GM18499 (cell line): Measurements from ENCODE around the gene PRODH2.

ENCODE experiments used
- ATAC-seq: cut with Tn5 transposase; IDR thresholded peaks from one replicate; pipeline ENCODE4 v1.9.1; 2021; ENCODE audit warnings: moderate number of reproducible peaks; ENCODE audit not compliant: insufficient read depth, unreplicated experiment

PRODH2 gene, protein sequence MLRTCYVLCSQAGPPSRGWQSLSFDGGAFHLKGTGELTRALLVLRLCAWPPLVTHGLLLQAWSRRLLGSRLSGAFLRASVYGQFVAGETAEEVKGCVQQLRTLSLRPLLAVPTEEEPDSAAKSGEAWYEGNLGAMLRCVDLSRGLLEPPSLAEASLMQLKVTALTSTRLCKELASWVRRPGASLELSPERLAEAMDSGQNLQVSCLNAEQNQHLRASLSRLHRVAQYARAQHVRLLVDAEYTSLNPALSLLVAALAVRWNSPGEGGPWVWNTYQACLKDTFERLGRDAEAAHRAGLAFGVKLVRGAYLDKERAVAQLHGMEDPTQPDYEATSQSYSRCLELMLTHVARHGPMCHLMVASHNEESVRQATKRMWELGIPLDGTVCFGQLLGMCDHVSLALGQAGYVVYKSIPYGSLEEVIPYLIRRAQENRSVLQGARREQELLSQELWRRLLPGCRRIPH

DNA sequence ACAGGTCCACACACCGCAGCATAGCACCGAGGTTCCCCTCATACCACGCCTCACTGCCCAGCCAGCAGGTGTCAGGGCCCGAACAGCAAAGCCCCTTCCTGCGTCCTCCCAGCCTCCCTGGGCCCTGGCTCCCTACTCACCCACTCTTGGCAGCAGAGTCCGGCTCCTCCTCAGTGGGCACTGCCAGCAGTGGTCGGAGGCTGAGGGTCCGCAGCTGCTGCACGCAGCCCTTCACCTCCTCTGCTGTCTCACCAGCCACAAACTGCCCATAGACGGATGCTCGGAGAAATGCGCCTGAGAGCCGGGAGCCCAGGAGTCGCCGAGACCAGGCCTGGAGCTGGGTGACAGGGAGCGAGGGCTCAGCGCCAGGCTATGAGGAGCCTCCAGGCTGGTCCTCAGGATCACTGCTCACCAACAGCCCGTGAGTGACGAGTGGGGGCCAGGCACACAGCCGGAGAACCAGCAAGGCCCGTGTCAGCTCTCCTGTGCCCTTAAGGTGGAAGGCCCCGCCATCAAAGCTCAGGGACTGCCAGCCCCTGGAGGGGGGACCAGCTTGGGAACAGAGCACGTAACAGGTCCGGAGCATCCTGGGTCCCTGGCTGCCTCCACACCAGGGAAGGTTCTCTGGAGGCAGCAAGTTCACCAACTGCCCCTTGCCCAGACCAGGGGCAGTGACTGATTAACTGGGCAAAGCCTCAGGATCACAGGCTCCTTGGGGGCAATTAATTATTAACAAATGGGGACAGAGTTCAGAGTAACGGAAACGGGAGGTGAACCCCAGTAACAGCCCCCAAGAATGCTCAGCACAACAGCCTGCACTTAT lies at the start of gene PRODH2:
PRODH2 (minus strand) TSS at position 626 of the 823 bp plus-strand sequence; CDS start at position 586, 40 bp downstream.
- no peak for ATAC-seq

DNA sequence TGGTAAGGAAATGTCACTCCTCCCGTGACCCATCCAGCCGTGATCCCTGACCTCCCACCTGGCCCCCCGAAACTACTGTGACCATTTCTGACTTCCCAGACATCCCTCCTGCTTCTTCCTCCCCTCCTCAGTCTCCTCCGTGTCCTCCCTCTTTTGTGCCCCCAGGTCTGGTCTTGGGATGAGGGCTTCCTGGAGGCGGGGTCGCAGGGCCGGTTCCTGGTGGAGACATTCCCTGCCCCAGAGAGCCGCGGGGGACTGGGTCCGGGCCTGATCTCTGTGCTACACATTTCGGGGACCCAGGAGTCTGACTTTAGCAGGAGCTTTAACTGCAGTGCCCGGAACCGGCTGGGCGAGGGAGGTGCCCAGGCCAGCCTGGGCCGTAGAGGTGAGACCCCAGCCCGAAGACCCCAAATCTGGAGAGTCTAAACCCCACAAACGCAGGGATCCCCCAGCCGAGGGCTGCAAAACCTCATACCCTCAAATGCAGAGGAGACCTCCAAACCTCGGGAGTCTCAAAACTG lies 49.1 kb upstream of the PRODH2 start:
- no peak for ATAC-seq

DNA sequence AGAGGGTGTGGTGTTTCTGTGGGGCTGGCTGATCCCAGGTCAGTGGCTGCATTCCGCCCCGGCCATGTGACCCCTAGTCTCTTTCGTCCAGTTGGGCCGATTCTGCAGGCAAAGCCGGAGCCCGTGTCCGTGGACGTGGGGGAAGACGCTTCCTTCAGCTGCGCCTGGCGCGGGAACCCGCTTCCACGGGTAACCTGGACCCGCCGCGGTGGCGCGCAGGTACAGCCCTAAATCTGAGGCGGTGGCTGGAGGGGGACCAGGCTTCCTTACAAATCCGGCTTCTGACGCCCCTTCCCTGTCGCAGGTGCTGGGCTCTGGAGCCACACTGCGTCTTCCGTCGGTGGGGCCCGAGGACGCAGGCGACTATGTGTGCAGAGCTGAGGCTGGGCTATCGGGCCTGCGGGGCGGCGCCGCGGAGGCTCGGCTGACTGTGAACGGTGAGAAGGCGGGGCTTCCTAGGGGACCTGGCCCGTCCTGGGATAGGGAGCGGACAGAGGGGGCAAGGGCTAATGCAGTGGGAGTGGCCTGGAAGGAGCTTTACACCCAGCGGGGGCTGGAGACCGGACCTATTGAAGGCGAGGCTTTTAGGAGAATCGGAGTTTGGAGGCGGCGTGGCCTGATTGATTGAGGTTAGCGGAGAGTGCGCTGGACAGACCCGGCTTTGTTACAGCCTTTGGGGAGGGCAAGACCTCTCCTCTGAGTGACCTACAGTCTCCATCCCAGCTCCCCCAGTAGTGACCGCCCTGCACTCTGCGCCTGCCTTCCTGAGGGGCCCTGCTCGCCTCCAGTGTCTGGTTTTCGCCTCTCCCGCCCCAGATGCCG lies 48.4 kb upstream of the PRODH2 start:
- no peak for ATAC-seq

DNA sequence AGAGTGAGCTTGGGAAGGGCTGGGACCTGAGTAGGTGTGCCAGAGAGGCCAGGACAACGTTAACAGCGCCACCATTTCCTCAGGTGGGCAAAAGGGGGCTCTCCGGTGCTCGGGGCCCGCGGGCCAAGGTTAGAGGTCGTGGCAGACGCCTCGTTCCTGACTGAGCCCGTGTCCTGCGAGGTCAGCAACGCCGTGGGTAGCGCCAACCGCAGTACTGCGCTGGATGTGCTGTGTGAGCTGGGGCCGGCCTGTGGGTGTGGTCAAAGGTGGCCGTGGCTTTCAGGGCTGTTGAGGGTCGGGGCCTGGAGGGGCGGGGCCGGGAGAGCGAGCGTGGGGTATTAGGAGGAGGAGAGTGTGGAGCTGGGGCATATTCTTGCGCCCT lies 47.8 kb upstream of the PRODH2 start:
- ATAC-seq = no peak

DNA sequence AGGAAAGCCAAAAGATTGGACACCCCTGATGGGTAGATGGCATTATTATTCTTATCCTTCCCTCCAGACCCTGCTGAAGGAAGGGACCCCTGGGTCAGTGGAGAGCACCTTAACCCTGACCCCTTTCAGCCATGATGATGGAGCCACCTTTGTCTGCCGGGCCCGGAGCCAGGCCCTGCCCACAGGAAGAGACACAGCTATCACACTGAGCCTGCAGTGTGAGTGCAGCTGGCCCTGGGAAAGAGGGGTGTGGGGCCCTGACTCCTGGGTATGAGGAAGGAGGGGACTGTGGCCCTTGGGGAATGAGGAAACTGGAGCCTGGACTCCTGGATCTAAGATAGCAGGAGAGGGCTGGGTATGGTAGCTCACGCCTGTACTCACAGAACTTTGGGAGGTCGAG lies 46.8 kb upstream of the PRODH2 start:
- ATAC-seq = no peak

DNA sequence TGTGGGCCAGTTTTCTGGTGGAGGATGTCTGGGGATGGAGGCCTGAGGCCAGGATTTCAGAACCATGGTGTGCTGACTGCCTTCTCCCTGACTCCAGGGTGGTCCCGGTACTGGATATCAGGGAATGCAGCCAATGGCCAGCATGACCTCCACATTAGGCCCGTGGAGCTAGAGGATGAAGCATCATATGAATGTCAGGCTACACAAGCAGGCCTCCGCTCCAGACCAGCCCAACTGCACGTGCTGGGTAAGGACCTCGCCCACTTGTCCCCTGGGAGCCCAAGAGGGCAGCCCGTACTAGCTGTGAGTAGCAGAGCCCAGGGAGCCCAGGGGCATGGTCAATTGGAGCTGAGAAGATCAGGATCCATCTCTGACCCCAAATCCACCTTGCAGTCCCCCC lies 45.7 kb upstream of the PRODH2 start:
- no peak for ATAC-seq

DNA sequence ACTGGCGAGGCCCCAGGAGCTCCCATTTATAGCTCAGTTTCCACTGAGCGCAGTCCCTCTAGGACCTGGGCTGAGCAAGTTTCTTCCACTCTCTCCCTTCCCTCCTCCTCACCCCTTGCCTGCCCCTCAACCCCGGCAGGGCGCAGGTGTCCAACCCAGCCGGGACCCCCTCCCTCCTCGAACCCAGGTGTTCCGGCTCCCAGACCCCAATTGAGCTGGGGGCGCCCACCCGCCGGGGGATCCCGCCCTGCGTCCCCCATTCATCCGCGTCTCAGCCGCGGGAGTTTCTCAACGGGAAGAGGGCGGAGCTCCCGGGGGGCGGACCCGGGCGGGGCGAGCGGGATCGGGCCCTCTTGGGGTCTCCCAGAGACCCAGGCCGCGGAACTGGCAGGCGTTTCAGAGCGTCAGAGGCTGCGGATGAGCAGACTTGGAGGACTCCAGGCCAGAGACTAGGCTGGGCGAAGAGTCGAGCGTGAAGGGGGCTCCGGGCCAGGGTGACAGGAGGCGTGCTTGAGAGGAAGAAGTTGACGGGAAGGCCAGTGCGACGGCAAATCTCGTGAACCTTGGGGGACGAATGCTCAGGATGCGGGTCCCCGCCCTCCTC lies 44.0 kb upstream of the PRODH2 start, which contains the start of gene KIRREL2:
KIRREL2 (plus strand) TSS at position 366 of the 604 bp plus-strand sequence; CDS start at position 575, 209 bp downstream.
- no peak for ATAC-seq

DNA sequence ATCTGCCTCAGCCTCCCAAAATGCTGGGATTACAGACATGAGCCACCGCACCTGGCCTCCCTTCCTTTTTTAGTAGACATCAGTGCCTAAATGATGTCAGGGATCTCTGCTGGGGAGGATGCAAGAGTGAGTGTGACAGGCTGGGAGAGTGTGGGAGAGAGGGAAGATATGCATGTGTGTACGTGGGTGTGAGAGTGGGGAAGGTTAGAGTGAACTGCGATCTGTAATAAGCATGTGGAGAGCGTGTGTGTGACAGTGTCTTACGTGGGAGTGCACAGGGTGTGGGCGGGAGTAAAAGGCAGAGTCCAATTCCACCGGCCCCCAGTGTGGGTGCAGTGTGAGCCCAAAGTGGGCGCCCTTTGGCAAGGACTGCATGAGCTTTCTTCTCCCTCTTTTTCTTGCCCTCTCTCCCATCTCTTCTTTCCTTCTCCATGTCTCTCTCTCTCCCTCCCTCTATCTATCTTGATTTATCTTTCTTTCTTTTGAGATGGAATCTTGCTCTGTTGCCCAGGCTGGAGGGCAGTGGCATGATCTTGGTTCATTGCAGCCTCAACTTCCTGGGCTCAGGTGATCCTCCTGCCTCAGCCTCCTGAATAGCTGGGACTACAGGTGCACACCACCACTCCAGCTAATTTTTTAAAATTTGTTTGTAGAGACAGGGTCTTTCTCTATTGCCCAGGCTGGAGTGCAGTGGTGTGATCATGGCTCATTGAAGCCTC lies 40.6 kb upstream of the PRODH2 start:
- ATAC-seq = no peak

DNA sequence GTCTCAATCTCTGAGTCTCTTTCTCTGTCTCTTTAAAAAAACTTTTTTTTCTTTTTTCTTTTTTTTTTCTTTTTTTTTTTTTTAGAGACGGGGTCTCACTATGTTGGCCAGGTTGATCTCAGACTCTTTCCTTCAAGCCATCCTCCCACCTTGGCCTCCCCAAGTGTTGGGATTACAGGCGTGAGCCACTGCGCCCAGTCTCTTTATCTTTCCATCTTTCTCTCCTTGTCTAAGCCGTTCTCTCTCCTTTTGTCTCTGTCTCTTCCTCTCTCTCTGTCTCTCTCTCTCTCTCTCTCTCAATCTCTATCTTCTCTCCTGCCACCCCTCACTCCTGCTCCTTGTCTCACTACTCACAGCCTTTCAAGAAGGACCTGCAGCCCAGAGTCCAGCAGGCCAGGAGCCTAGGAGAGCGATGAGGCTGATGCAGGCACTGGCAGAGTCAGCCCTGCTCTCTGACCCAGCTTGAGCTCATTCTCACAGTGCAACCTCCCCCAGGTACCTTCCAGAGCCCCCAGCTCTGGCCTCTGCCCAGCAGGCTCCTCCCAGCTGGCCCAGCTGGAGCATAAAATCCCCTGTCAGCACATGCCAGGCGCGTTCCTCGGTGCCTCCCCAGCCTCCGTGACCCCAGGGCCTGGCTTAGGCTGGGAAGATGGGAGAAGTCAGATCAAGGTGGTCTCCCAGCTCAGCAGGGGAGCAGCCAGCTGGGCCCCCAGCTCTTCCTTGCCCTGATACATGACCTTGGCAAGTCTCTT lies 39.6 kb upstream of the PRODH2 start, which contains the start of gene NPHS1:
NPHS1 (minus strand) TSS at position 476 of the 752 bp plus-strand sequence. CDS start 667 bp downstream, outside the sequence.
- no peak for ATAC-seq

DNA sequence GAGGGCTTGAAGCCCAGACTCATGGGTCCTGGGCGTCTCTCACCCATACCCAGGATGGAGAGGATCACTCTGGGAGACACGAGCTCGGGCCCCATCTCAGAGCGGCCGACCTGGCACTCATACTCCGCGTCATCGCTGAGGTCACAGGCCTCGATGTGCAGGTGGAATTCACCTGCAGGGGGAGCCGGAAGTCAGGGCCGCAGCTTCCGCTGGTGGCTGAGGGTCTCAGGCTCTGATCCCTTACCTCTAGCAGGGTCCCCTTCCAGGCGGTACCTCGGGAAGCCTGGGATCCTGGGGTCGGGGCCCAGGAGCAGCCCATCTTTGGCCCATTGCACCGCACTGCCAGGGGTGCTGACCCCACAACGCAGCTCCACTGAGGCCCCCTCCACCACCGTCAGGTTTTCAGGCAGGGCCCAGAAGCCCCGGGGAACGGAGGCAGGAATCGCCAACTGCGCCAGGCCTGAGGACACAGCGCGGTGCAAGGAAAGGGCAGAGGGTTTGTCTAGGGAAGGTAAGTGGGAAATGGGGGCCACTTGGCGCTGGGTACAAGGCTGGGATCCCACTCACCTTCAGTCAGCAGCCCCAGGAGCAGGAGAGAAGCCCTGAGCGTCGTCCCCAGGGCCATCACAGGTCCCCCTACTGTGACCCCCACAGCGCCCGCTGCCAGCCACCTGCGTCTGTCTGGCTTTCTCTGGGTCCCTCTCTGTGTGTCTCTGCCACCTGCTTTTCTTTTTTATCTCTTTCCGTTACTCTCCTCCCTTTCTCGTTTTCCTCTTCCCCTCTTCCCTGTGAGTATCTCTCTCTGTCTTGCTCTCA lies 38.8 kb upstream of the PRODH2 start:
- ATAC-seq = no peak

DNA sequence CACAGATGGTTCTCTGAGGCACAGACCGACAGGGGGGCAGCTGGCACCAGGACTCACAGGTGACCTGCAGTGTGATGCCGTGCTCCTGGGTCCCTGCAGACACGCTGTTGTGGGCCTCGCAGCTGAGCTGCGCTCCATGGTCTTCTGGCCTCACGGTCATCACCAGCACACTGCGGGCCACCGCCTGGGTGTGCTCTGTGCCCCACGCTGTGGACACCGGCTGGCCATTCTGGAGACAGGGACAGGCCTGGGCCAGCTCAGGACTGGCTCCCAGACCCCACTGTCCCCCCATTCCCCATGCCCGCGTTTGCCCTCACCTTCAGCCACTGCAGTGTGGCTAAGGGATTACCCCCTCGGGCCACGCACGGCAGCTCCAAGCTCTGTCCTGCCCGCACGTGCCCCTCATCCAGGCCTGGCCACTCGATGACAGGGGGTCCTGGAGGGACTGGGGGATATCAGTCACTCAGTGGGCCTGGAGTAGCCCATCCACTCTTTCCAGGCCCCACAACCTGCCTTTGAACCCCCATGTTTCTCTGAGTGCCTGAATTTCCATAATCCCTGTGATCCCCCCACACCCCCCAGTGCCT lies 36.4 kb upstream of the PRODH2 start:
- ATAC-seq = no peak

DNA sequence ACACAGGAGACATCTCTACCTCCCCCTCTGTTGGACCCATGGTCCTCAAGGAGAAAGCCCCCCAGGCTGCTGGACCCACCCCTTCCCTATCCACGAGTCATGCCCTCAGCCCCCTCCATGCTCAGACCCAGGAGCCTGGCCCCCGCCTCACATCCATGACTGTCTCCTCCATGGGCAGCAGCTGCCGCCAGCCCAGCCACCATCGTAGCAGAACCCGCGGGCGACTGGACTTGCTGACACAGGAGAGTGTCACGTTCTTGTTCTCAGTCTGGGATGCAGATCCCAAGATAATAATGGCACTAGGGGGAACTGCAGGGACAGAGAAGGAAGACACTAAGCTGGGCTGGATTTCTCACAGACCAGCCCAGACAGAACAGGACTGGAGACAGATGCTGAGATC lies 35.8 kb upstream of the PRODH2 start:
- no peak for ATAC-seq

DNA sequence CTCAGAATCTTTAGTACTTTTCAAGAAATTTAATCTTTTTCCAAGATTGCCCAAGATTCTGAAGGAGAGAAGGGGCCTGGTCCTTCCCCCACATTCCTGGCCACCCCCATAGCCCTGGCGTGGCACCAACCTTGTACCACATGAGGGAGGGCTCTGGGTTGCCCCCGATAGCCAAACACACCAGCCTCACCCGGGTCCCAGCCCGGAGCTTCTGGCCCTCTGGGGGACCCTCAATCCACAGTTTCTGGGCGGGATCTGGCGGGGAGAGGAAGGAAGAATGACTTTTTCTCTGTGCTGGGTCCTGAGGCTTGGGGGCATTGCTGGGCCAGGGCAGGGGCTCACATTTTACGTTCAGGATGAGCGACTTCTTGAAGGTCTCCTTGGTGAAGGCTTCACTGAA lies 35.3 kb upstream of the PRODH2 start:
- ATAC-seq = no peak

DNA sequence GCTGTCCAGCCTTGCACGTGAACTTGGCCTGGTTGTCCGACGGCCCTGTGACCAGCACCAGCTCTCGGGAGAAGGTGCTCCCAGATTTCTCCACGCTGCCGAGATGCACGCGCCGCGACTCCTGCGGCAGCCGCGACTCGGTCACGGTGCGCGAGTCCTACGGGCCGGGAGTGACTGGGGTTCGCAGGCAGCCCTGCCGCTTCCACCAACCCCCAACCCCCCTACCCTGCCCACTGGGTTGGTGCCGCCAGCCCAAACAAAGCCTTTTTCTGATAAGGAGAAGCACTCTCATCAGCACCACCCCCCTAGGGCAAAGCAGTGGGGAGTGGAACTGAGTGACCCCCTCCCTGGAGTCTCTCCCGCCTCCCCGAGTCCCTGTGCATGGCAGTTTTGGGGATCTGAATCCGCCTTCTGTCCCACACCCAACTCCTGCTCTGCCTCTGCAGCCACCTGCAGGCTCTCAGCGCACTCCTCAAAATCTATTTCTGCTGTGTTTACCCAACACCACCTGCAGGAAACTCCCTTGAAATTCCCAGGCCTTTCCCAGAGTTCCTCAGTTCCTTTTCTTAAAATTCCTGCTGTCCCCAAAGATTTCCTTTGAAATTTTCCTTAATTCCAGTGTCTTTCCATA lies 33.5 kb upstream of the PRODH2 start:
- ATAC-seq = no peak

DNA sequence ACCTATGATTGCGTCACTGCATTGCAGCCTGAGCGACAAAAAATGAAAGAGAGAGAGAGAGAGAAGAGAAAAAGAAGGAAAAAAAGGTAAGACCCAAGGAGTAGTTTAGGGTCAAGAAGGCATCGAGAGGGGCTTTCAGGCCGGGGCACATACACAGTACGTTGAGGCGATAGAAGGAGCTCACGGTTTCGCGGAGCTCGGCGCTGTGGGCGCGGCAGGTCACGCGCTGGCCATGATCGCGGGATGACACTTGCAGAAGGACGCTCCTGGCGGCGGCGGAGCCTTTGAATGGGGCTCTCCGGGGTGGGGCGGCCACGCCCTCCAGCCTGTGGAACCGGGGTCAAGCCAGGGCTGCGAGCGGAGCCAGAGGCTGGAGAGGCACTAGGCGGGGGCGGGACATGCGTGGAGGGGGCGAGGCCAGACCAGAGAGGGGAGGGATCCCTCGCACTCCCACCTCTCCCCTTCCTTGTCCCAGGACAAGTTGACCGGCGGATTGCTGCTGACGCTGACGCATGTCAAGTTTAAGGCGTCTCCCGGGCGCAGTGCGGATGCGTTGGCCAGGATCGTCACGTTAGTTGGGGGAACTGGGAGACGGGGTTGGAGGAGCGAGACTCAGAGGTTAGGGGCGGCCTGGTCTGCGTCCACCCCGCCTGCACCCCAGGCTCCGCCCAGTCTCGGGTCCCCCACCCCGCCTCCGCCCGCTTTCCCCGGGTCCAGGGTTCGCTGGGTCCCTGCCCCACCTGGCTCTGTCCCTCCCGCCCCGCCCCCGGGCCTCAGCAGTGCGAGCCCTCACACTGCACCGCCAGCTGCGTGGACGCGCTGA lies 32.8 kb upstream of the PRODH2 start:
- ATAC-seq = no peak
